Activated effector memory CD4-positive, alpha-beta T cell treated with anti-CD3 and anti-CD28 coated beads, Interleukin-2, amount 50 U/mL, for 16 hours (primary cell): Measurements from ENCODE around the gene HIKESHI.
"Not testable (repeated sequence)": the region's sequence is repeated elsewhere in the genome, so short reads cannot be mapped to it uniquely, and the experiment has no call there.

ENCODE experiments used
- DNase-seq: peaks from one replicate; pipeline ENCODE4 v3.0.0-alpha.2; 2020

Gene HIKESHI

GRCh38 chr11:86302092-86302793, at the start of gene HIKESHI:
Gene HIKESHI, plus strand, starts transcription at chr11:86302240. Its CDS starts 209 bp downstream, at chr11:86302449.
- peak; percentile 97 for DNase-seq

- no peak for DNase-seq
Measured at GRCh38 chr11:86255896-86256295, 46.1 kb upstream of the HIKESHI start.

GRCh38 chr11:86256608-86257007, 45.4 kb upstream of the HIKESHI start:
- DNase-seq = no peak

GRCh38 chr11:86257446-86257845, 44.6 kb upstream of the HIKESHI start:
- no peak for DNase-seq

- DNase-seq = no peak
Measured at GRCh38 chr11:86259730-86260129, 42.3 kb upstream of the HIKESHI start.

- no peak for DNase-seq
Measured at GRCh38 chr11:86261328-86261727, 40.7 kb upstream of the HIKESHI start.

GRCh38 chr11:86262387-86262786, 39.7 kb upstream of the HIKESHI start:
- DNase-seq = no peak

- DNase-seq = no peak
Measured at GRCh38 chr11:86264649-86265048, 37.4 kb upstream of the HIKESHI start.

- DNase-seq = no peak
Measured at GRCh38 chr11:86265194-86265593, 36.8 kb upstream of the HIKESHI start.

GRCh38 chr11:86269645-86270044, 32.4 kb upstream of the HIKESHI start:
- no peak for DNase-seq

GRCh38 chr11:86274503-86274902, 27.5 kb upstream of the HIKESHI start:
- no peak for DNase-seq

GRCh38 chr11:86274999-86275398, 27.0 kb upstream of the HIKESHI start:
- DNase-seq = no peak

GRCh38 chr11:86275493-86276370, 26.3 kb upstream of the HIKESHI start:
- no peak for DNase-seq

GRCh38 chr11:86277741-86278140, 24.3 kb upstream of the HIKESHI start:
- DNase-seq = no peak

GRCh38 chr11:86278226-86278625, 23.8 kb upstream of the HIKESHI start:
- DNase-seq = no peak

- no peak for DNase-seq
Measured at GRCh38 chr11:86279747-86280146, 22.3 kb upstream of the HIKESHI start.

GRCh38 chr11:86287468-86287796, 14.6 kb upstream of the HIKESHI start:
- DNase-seq = no peak

- peak; percentile 64 for DNase-seq
Measured at GRCh38 chr11:86288776-86289507, 13.1 kb upstream of the HIKESHI start.

- DNase-seq = not testable (repeated sequence)
Measured at GRCh38 chr11:86289508-86290280, 12.3 kb upstream of the HIKESHI start.

GRCh38 chr11:86291466-86292262, 10.4 kb upstream of the HIKESHI start:
- DNase-seq = peak; percentile 87

GRCh38 chr11:86292912-86293616, 9.0 kb upstream of the HIKESHI start:
- peak; percentile 80 for DNase-seq
